HepG2 (cell line): ENCODE measurements around the gene MYOC. TPM values are rescaled to one million over a fixed set of nuclear protein-coding genes. Genes with fewer than 3 reads are reported as not detected.
A peak's percentile ranks its signal among the peaks of the same experiment; 100 is the strongest.

ENCODE experiments used
- AFF4 ChIP-seq: sonication (generic); formaldehyde crosslinking; IDR thresholded peaks from 2 replicates; pipeline ENCODE4 v1.4.0; 2020; ENCODE audit warnings: missing genetic modification reagents
- HIC2 ChIP-seq: sonication (generic); formaldehyde crosslinking; IDR thresholded peaks from 2 replicates; pipeline ENCODE4 v1.9.0; 2022; ENCODE audit warnings: low read depth, missing genetic modification reagents
- MTA1 ChIP-seq: sonication (generic); formaldehyde crosslinking; IDR thresholded peaks from 2 replicates; pipeline ENCODE4 v1.4.0; 2020; ENCODE audit warnings: missing genetic modification reagents, mild to moderate bottlenecking, borderline replicate concordance
- NFATC3 ChIP-seq: sonication (generic); formaldehyde crosslinking; IDR thresholded peaks from 2 replicates; pipeline ENCODE4 v1.5.1; 2020; ENCODE audit warnings: mild to moderate bottlenecking, missing genetic modification reagents
- NFYB ChIP-seq: sonication (generic); formaldehyde crosslinking; IDR thresholded peaks from 2 replicates; pipeline ENCODE4 v1.4.0; 2020; ENCODE audit warnings: missing genetic modification reagents
- RELA ChIP-seq: sonication (generic); formaldehyde crosslinking; IDR thresholded peaks from 2 replicates; pipeline ENCODE4 v1.4.0; 2020; ENCODE audit warnings: missing genetic modification reagents
- SNAI1 ChIP-seq: sonication (generic); formaldehyde crosslinking; IDR thresholded peaks from 2 replicates; pipeline ENCODE4 v1.5.0; 2020; ENCODE audit warnings: mild to moderate bottlenecking, missing genetic modification reagents, borderline replicate concordance
- SRSF1 ChIP-seq: fragments of 200-400 bp; formaldehyde crosslinking; optimal IDR thresholded peaks from 2 replicates; pipeline ENCODE3; 2017; ENCODE audit warnings: mild to moderate bottlenecking, low read depth, low read length, moderate library complexity
- ZBTB38 ChIP-seq: sonication (generic); formaldehyde crosslinking; IDR thresholded peaks from 2 replicates; pipeline ENCODE4 v1.5.1; 2020; ENCODE audit warnings: mild to moderate bottlenecking, missing genetic modification reagents
- ZFP82 ChIP-seq: sonication (generic); formaldehyde crosslinking; IDR thresholded peaks from 2 replicates; pipeline ENCODE4 v1.5.1; 2020; ENCODE audit warnings: mild to moderate bottlenecking, missing genetic modification reagents, borderline replicate concordance
- ZFX ChIP-seq: sonication (generic); formaldehyde crosslinking; IDR thresholded peaks from 2 replicates; pipeline ENCODE4 v1.4.0; 2020; ENCODE audit warnings: mild to moderate bottlenecking, low read depth, missing genetic modification reagents, moderate library complexity
- ZMAT3 ChIP-seq: sonication (generic); formaldehyde crosslinking; conservative IDR thresholded peaks from 2 replicates; pipeline ENCODE4 v1.7.0; 2021; ENCODE audit warnings: missing genetic modification reagents
- ZNF205 ChIP-seq: IDR thresholded peaks from 2 replicates; pipeline ENCODE4 v1.6.1; 2018; ENCODE audit warnings: missing biosample characterization, missing genetic modification reagents
- ZNF432 ChIP-seq: sonication (generic); formaldehyde crosslinking; IDR thresholded peaks from 2 replicates; pipeline ENCODE4 v1.5.0; 2020; ENCODE audit warnings: missing genetic modification reagents, mild to moderate bottlenecking, borderline replicate concordance
- ZNF670 ChIP-seq: sonication (generic); formaldehyde crosslinking; IDR thresholded peaks from 2 replicates; pipeline ENCODE4 v1.8.0; 2022; ENCODE audit warnings: mild to moderate bottlenecking, missing genetic modification reagents, borderline replicate concordance
- ZNF816 ChIP-seq: sonication (generic); formaldehyde crosslinking; IDR thresholded peaks from 2 replicates; pipeline ENCODE4 v1.8.0; 2022; ENCODE audit warnings: missing genetic modification reagents, mild to moderate bottlenecking, borderline replicate concordance
- polyA plus RNA-seq, 8 experiments: library from polyadenylated mRNA; depleted of rRNA in 3 of 8; stranded (reverse) in 7 of 8; unstranded in 1 of 8; fragments of >200 nt; fragmentation: Illumina TruSeq in 4 of 8; extraction: Trizol in 4 of 8; gene quantifications; 2 replicates each; pipeline versions ENCODE4 v1.2.1 to v1.2.3, GENCODE V29; 2011 to 2016; ENCODE audit warnings: low read depth in 4 of 8, missing spikeins in 1 of 8, mixed read lengths in 1 of 8; ENCODE audit not compliant: insufficient read depth in 1 of 8
- total RNA-seq, 5 experiments: library from RNA; depleted of rRNA; stranded (reverse); fragments of >200 nt; fragmentation: Illumina TruSeq; extraction: Trizol; gene quantifications; 2 replicates each; pipeline ENCODE4 v1.2.3, GENCODE V29; 2016; ENCODE audit warnings: low read depth in 1 of 5
- TF ChIP-seq, protein P1 (sequence below): sonication (generic); formaldehyde crosslinking; IDR thresholded peaks from 2 replicates; pipeline ENCODE4 v1.5.1; 2020; ENCODE audit warnings: mild to moderate bottlenecking, missing genetic modification reagents
- TF ChIP-seq, protein P2 (sequence below): sonication (generic); formaldehyde crosslinking; IDR thresholded peaks from 2 replicates; pipeline ENCODE4 v1.4.0; 2020; ENCODE audit warnings: missing genetic modification reagents, borderline replicate concordance

MYOC gene
- total and polyA plus RNA-seq, 2 of the 13 experiments (the other 11 are each of a cell fraction or from before 2014, with no cell fraction given): not detected

- TF ChIP-seq, protein P1, sequence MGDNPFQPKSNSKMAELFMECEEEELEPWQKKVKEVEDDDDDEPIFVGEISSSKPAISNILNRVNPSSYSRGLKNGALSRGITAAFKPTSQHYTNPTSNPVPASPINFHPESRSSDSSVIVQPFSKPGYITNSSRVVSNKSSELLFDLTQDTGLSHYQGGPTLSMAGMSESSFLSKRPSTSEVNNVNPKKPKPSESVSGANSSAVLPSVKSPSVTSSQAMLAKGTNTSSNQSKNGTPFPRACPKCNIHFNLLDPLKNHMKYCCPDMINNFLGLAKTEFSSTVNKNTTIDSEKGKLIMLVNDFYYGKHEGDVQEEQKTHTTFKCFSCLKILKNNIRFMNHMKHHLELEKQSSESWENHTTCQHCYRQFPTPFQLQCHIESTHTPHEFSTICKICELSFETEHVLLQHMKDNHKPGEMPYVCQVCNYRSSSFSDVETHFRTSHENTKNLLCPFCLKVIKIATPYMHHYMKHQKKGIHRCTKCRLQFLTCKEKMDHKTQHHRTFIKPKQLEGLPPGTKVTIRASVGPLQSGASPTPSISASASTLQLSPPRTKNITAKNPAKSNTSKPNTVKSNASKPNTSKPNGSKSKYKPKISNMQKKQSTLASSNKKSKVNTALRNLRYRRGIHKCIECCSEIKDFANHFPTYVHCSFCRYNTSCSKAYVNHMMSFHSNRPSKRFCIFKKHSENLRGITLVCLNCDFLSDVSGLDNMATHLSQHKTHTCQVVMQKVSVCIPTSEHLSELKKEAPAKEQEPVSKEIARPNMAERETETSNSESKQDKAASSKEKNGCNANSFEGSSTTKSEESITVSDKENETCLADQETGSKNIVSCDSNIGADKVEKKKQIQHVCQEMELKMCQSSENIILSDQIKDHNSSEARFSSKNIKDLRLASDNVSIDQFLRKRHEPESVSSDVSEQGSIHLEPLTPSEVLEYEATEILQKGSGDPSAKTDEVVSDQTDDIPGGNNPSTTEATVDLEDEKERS: no peak
- TF ChIP-seq ZBTB38 (CRISPR knock-in tag): no peak
- TF ChIP-seq ZNF670 (CRISPR knock-in tag): no peak
- TF ChIP-seq NFATC3 (CRISPR knock-in tag): no peak
- TF ChIP-seq SRSF1: no peak
- TF ChIP-seq ZNF432: no peak
- TF ChIP-seq SNAI1 (CRISPR knock-in tag): no peak
- TF ChIP-seq AFF4 (CRISPR knock-in tag): no peak
- TF ChIP-seq, protein P2, sequence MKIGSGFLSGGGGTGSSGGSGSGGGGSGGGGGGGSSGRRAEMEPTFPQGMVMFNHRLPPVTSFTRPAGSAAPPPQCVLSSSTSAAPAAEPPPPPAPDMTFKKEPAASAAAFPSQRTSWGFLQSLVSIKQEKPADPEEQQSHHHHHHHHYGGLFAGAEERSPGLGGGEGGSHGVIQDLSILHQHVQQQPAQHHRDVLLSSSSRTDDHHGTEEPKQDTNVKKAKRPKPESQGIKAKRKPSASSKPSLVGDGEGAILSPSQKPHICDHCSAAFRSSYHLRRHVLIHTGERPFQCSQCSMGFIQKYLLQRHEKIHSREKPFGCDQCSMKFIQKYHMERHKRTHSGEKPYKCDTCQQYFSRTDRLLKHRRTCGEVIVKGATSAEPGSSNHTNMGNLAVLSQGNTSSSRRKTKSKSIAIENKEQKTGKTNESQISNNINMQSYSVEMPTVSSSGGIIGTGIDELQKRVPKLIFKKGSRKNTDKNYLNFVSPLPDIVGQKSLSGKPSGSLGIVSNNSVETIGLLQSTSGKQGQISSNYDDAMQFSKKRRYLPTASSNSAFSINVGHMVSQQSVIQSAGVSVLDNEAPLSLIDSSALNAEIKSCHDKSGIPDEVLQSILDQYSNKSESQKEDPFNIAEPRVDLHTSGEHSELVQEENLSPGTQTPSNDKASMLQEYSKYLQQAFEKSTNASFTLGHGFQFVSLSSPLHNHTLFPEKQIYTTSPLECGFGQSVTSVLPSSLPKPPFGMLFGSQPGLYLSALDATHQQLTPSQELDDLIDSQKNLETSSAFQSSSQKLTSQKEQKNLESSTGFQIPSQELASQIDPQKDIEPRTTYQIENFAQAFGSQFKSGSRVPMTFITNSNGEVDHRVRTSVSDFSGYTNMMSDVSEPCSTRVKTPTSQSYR (CRISPR knock-in tag): no peak
- TF ChIP-seq ZNF816: no peak
- no peak for TF ChIP-seq NFYB (CRISPR knock-in tag)
- TF ChIP-seq RELA (CRISPR knock-in tag): no peak
- 0 out of 2 replicates have a peak, but pooled peaks have one; percentile 31 for TF ChIP-seq ZMAT3 (CRISPR knock-in tag)
- TF ChIP-seq ZNF205 (CRISPR knock-in tag): no peak
- TF ChIP-seq ZFP82 (CRISPR knock-in tag): no peak
- TF ChIP-seq MTA1 (CRISPR knock-in tag): peak; percentile 47; the same call in 1 of the 2 replicates
- TF ChIP-seq ZFX (CRISPR knock-in tag): peak; percentile 77
- TF ChIP-seq HIC2 (CRISPR knock-in tag): no peak
Measured at GRCh38 chr1:171644805-171645483, 7.5 kb downstream of the MYOC start (continued).
